Endothelial cell of umbilical vein (primary cell): ENCODE results near the gene FOXO1. TPM values are rescaled to one million over a fixed set of nuclear protein-coding genes. Genes with fewer than 3 reads are reported as not detected.

Source experiments
- BruUV-seq: library from RNA; stranded (reverse); fragments of 400-500 nt; replicated peaks from 2 replicates; lab custom pipeline; 2021; lab: Mats Ljungman, UMichigan
- CTCF ChIA-PET: fragments of 300-600, 350-600 bp; sonication (Branson Sonifier 250); formaldehyde crosslinking; loops from one replicate; lab custom pipeline; 2021; ENCODE audit warnings: antibody characterized with exemption, inconsistent platforms; lab: Charles Lee
- POLR2A ChIA-PET: fragments of 300-600, 350-600 bp; sonication (Branson Sonifier 250); formaldehyde crosslinking; loops from one replicate; lab custom pipeline; 2021; ENCODE audit warnings: antibody characterized with exemption, inconsistent platforms; lab: Charles Lee
- DNase-seq: peaks from one replicate; pipeline ENCODE4 v3.0.0-alpha.2; 2011; ENCODE audit warnings: low read depth, low spot score
- FAIRE-seq: peaks from 2 replicates; lab custom pipeline; 2011; peaks lifted over from hg19 to GRCh38; lab: Jason Lieb, UNC
- H2AFZ ChIP-seq: 2 replicates; pipeline ENCODE4 v1.6.0; 2012; ENCODE audit warnings: low read depth, low read length, control low read depth, inconsistent platforms
- H3K27ac ChIP-seq: 2 replicates; pipeline ENCODE4 v1.5.1; 2011; ENCODE audit warnings: low read depth, mild to moderate bottlenecking, control low read depth, low read length, moderate library complexity; ENCODE audit not compliant: insufficient read depth
- H3K27me3 ChIP-seq, 2 experiments: 2 replicates each; pipeline versions ENCODE4 v1.6.0 to v1.6.1; 2011; ENCODE audit warnings: low read length in 2 of 2, mixed read lengths in 1 of 2; ENCODE audit not compliant: control insufficient read depth in 2 of 2, insufficient read depth in 2 of 2
- H3K36me3 ChIP-seq, 2 experiments: 2 replicates in 1 of 2; 3 replicates in 1 of 2; pipeline ENCODE4 v1.5.1; 2011; ENCODE audit warnings: low read length in 2 of 2, mild to moderate bottlenecking in 1 of 2, moderate library complexity in 1 of 2; ENCODE audit not compliant: control insufficient read depth in 2 of 2, insufficient read depth in 2 of 2; ENCODE audit errors: extremely low read depth in 1 of 2
- H3K4me1 ChIP-seq: 3 replicates; pipeline ENCODE4 v1.5.1; 2011; ENCODE audit warnings: mild to moderate bottlenecking, low read length; ENCODE audit not compliant: control insufficient read depth, insufficient read depth; ENCODE audit errors: extremely low read depth
- H3K4me2 ChIP-seq: 2 replicates; pipeline ENCODE4 v1.6.1; 2011; ENCODE audit warnings: low read length, control low read depth, mixed read lengths; ENCODE audit not compliant: insufficient read depth
- H3K4me3 ChIP-seq, 3 experiments: fragments of 200-600 bp in 1 of 3; sonication (generic), shearing (Covaris generic) in 1 of 3; replicated peaks in 1 of 3; 2 replicates each; pipeline ENCODE4 v1.5.1; 2011 to 2016; ENCODE audit warnings: control low read depth in 3 of 3, low read length in 3 of 3, mild to moderate bottlenecking in 2 of 3, inconsistent platforms in 1 of 3, low read depth in 1 of 3, moderate library complexity in 1 of 3; ENCODE audit not compliant: insufficient read depth in 1 of 3
- H3K79me2 ChIP-seq: 2 replicates; pipeline ENCODE4 v1.6.0; 2012; ENCODE audit warnings: low read length, inconsistent platforms; ENCODE audit not compliant: control insufficient read depth, insufficient read depth
- H3K9ac ChIP-seq: replicated peaks from 2 replicates; pipeline ENCODE3; 2011; ENCODE audit warnings: low read length, control low read depth; ENCODE audit not compliant: insufficient read depth; ENCODE audit errors: extremely low read depth
- H3K9me1 ChIP-seq: replicated peaks from 3 replicates; pipeline ENCODE4 v1.6.0; 2011; ENCODE audit warnings: mild to moderate bottlenecking, low read length; ENCODE audit not compliant: control insufficient read depth, insufficient read depth; ENCODE audit errors: extremely low read depth
- H3K9me3 ChIP-seq: replicated peaks from 2 replicates; pipeline ENCODE4 v1.5.1; 2012; ENCODE audit warnings: low read length, inconsistent platforms; ENCODE audit not compliant: control insufficient read depth, insufficient read depth
- H4K20me1 ChIP-seq: replicated peaks from 2 replicates; pipeline ENCODE3; 2011; ENCODE audit warnings: mild to moderate bottlenecking, low read length; ENCODE audit not compliant: control insufficient read depth, insufficient read depth; ENCODE audit errors: extremely low read depth
- EZH2 ChIP-seq: IDR thresholded peaks from 2 replicates; pipeline ENCODE4 v1.6.1; 2012; ENCODE audit warnings: borderline replicate concordance, low read depth, mild to moderate bottlenecking, moderate library complexity, low read length, inconsistent platforms; ENCODE audit not compliant: severe bottlenecking
- FOS ChIP-seq: IDR thresholded peaks from 2 replicates; pipeline ENCODE4 v1.6.1; 2011; ENCODE audit warnings: mild to moderate bottlenecking, low read length, moderate library complexity, borderline replicate concordance; ENCODE audit not compliant: insufficient read depth
- GATA2 ChIP-seq: IDR thresholded peaks from 2 replicates; pipeline ENCODE4 v1.7.0; 2011; ENCODE audit warnings: low read depth, mild to moderate bottlenecking, moderate library complexity, mixed read lengths, low read length; ENCODE audit not compliant: insufficient read length, insufficient read depth
- JUN ChIP-seq: IDR thresholded peaks from 2 replicates; pipeline ENCODE4 v1.6.1; 2011; ENCODE audit warnings: borderline replicate concordance, low read depth; ENCODE audit not compliant: insufficient read length, insufficient read depth
- MYC ChIP-seq: IDR thresholded peaks from one replicate; pipeline ENCODE4 v1.6.1; 2011; ENCODE audit warnings: mild to moderate bottlenecking, low read depth, low read length
- POLR2AphosphoS5 ChIP-seq: IDR thresholded peaks from 2 replicates; pipeline ENCODE4 v1.6.1; 2012; ENCODE audit warnings: low read depth, mild to moderate bottlenecking, control low read depth, low read length, moderate library complexity; ENCODE audit not compliant: insufficient read depth
- dilution Hi-C: fragments of 300-500 bp; cut with MboI; formaldehyde crosslinking; loops from one replicate; pipeline ENCODE4 v1.15.0; 2019; ENCODE audit warnings: low sequenced_read_pairs; ENCODE audit not compliant: extremely low pct_ligation_motif_present
- intact Hi-C: fragments of 100-400 bp; cut with micrococcal nuclease; formaldehyde crosslinking; loops from one replicate; pipeline ENCODE4 v1.10.0; 2022
- polyA plus RNA-seq, 4 experiments: library from polyadenylated mRNA; depleted of rRNA in 3 of 4; stranded (reverse) in 3 of 4; unstranded in 1 of 4; fragments of >200 nt; gene quantifications; 2 replicates each; pipeline versions ENCODE4 v1.2.1 to v1.2.3, GENCODE V29; 2011 to 2012; ENCODE audit warnings: missing spikeins in 1 of 4
- total RNA-seq: library from RNA; stranded (reverse); gene quantifications from 2 replicates; pipeline ENCODE4 v1.2.3, GENCODE V29; 2021
- TF ChIP-seq, protein P1 (sequence below), 2 donors: IDR thresholded peaks; 1 replicate in 1 of 2; 2 replicates in 1 of 2; pipeline ENCODE4 v1.5.1; 2011; ENCODE audit warnings: low read length in 2 of 2, mild to moderate bottlenecking in 2 of 2, moderate library complexity in 2 of 2, control low read depth in 1 of 2, inconsistent platforms in 1 of 2, low read depth in 1 of 2; ENCODE audit not compliant: insufficient read depth in 1 of 2; ENCODE audit errors: extremely low read depth in 1 of 2
- TF ChIP-seq, protein P2 (sequence below): IDR thresholded peaks from 2 replicates; pipeline ENCODE4 v1.6.1; 2011; ENCODE audit not compliant: insufficient read depth, insufficient read length

FOXO1 gene
- total and polyA plus RNA-seq, 2 donors (not counting 3 experiments of a cell fraction or from before 2014, with no cell fraction given), result 44.7 to 48.5 TPM

DNA sequence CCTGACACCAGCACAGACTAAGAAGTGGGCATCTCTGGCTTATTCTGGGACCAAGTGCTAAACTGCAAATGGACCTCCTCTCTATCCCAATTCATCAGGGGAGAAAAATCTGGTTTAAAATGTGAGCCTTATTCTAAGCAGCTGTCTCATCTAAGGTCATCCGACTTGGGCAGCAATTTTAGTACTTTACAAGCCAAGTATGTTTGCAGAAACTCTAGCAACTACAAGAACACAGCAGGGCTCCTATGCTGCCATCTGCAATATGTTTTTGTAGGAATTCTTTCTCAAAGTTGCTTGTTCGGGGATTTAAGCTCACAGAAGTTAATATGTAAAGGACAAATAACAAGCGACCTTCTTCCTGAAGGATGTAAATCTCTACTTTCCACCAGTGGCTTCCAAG lies 113.1 kb downstream of the FOXO1 start:
- Histone ChIP-seq H3K79me2 (peaks cover 32% of the 10 kb centered on the region), H3K9ac (no peak overlapping the region), H2AFZ (no peak overlapping the region), H3K27me3 (no peaks in the 10 kb centered on the region), H4K20me1 (no peaks in the 10 kb centered on the region), H3K27ac (no peak overlapping the region), H3K9me1 (no peaks in the 10 kb centered on the region), H3K9me3 (no peaks in the 10 kb centered on the region), H3K4me2 (no peak overlapping the region), H3K36me3 (peaks cover 0 to 5% of the 10 kb centered on the region in 2 experiments), H3K4me1 (peaks cover 30% of the 10 kb centered on the region), H3K4me3 (no peak overlapping the region)
- dilution Hi-C loops (no loop called here), intact Hi-C loops (loop anchor here (10.0 kb wide), 1 partner anchor 489 kb away; no protein-coding TSS in a partner anchor)
- ChIA-PET CTCF (interaction anchor here (0.5 kb wide), 1 partner anchor 101 kb away, joined by 3 read pairs; no protein-coding TSS in a partner anchor), POLR2A (no interaction called here)
- TF ChIP-seq POLR2AphosphoS5, result no peak
- no peak for TF ChIP-seq EZH2
- no peak for TF ChIP-seq JUN
- TF ChIP-seq FOS, result no peak
- TF ChIP-seq GATA2, result no peak
- TF ChIP-seq, protein P1, sequence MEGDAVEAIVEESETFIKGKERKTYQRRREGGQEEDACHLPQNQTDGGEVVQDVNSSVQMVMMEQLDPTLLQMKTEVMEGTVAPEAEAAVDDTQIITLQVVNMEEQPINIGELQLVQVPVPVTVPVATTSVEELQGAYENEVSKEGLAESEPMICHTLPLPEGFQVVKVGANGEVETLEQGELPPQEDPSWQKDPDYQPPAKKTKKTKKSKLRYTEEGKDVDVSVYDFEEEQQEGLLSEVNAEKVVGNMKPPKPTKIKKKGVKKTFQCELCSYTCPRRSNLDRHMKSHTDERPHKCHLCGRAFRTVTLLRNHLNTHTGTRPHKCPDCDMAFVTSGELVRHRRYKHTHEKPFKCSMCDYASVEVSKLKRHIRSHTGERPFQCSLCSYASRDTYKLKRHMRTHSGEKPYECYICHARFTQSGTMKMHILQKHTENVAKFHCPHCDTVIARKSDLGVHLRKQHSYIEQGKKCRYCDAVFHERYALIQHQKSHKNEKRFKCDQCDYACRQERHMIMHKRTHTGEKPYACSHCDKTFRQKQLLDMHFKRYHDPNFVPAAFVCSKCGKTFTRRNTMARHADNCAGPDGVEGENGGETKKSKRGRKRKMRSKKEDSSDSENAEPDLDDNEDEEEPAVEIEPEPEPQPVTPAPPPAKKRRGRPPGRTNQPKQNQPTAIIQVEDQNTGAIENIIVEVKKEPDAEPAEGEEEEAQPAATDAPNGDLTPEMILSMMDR (IDR thresholded peaks at IDR 0.05; ENCODE audit: extremely low read depth in 1 of 2, insufficient read depth in 1 of 2, low read depth in 1 of 2, low read length in 2 of 2), result no peak
- TF ChIP-seq, protein P2, sequence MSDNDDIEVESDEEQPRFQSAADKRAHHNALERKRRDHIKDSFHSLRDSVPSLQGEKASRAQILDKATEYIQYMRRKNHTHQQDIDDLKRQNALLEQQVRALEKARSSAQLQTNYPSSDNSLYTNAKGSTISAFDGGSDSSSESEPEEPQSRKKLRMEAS, result no peak
- no peak for TF ChIP-seq MYC
- DNase-seq (no peak), FAIRE-seq (no peak)
- no TSS peak for BruUV-seq
